ENCODE measurements around the gene TFPI2.

Gene TFPI2, protein sequence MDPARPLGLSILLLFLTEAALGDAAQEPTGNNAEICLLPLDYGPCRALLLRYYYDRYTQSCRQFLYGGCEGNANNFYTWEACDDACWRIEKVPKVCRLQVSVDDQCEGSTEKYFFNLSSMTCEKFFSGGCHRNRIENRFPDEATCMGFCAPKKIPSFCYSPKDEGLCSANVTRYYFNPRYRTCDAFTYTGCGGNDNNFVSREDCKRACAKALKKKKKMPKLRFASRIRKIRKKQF

DNA sequence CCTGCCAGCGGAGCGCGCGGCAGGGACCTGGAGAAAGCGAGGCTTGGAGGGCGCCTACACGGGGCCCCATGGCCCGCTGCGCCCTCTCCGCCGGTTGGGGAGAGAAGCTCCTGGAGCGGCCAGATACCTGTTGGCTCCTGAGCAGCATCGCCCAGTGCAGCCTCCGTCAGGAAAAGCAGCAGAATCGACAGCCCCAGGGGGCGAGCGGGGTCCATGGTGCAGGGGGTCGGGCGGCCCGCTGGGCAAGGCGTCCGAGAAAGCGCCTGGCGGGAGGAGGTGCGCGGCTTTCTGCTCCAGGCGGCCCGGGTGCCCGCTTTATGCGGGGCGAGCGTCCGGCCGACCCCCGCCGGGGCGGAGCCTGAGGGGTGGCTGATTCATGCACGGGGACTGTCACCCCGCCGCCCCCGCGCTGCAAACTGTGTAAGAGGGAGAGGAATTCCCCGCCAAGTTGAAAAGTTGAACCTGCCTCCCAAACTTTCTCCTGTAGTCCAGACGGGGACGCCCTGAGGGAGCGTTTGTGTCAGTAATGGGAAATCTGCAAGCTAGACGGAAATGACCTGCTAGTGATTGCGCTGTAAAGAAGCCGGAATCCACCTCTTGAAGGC is at the start of gene TFPI2:
TSS of gene TFPI2 (minus strand) at position 290 of the 605 bp plus-strand sequence. CDS start at position 215, 75 bp downstream.
- H3K36me3 ChIP-seq (ENCODE audit: control insufficient read depth, low read depth, low read length) = no peaks in the 10 kb centered on the region
- H3K9ac ChIP-seq (ENCODE audit: low read length) = peak within 1 kb of the TSS; percentile 45
- peak within 1 kb of the TSS; percentile 86 for H3K4me3 ChIP-seq (ENCODE audit: low read length)
- no peaks in the 10 kb centered on the region for H3K9me3 ChIP-seq (ENCODE audit: control insufficient read depth, low read depth, low read length)
- peaks cover 36% of the 10 kb centered on the region for H3K27me3 ChIP-seq (ENCODE audit: control insufficient read depth, insufficient read depth, low read length)
- no peak within 1 kb of the TSS for H3K27ac ChIP-seq (ENCODE audit: low read length)
- peaks cover 2% of the 10 kb centered on the region for H3K4me1 ChIP-seq (ENCODE audit: control insufficient read depth, low read depth, low read length)

DNA sequence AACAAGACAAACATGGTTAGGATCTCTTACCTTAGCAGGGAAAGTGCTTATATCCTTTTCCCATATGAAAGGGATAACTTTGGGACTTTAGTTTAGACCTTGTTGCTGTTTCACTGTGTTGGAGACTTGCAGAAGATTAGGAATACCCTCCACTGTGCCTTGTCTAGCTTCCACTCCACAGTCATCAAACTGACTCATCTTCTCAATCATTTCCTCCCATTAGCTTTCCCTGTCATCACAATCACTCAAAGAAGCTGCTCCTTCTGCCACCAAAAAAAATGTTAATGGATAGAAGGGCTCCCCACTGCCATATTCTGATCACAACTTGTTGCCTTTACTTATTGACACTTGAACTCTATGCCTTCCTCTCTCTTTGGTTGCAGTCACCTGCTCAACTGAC is 47.7 kb upstream of the TFPI2 start:
- Histone ChIP-seq H3K27ac (ENCODE audit: low read length) (no peak overlapping the region), H3K9me3 (ENCODE audit: control insufficient read depth, low read depth, low read length) (no peaks in the 10 kb centered on the region), H3K9ac (ENCODE audit: low read length) (no peak overlapping the region), H3K4me1 (ENCODE audit: control insufficient read depth, low read depth, low read length) (no peaks in the 10 kb centered on the region), H3K27me3 (ENCODE audit: control insufficient read depth, insufficient read depth, low read length) (no peaks in the 10 kb centered on the region), H3K36me3 (ENCODE audit: control insufficient read depth, low read depth, low read length) (no peaks in the 10 kb centered on the region), H3K4me3 (ENCODE audit: low read length) (no peak overlapping the region)

DNA sequence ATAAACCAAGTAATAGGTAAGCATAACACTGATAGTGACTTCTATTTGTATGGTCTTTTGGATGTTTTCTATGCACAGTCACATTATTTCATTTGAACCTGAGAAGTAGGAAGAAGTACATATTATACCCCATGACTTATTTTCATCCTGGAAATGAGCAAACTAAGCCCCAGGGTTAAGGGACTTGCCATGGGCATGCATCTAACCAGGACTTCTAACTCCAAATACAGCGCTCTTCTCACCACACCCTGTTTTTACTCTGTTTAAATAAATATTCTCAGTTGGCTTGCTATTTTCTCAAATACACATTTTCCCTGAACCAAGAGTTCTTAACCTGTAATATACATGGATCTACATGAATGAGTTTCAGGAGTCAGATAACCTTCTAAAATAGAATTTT is 47.3 kb upstream of the TFPI2 start:
- Histone ChIP-seq H3K36me3 (ENCODE audit: control insufficient read depth, low read depth, low read length) (no peaks in the 10 kb centered on the region), H3K27me3 (ENCODE audit: control insufficient read depth, insufficient read depth, low read length) (no peaks in the 10 kb centered on the region), H3K4me3 (ENCODE audit: low read length) (no peak overlapping the region), H3K27ac (ENCODE audit: low read length) (no peak overlapping the region), H3K9ac (ENCODE audit: low read length) (no peak overlapping the region), H3K4me1 (ENCODE audit: control insufficient read depth, low read depth, low read length) (no peaks in the 10 kb centered on the region), H3K9me3 (ENCODE audit: control insufficient read depth, low read depth, low read length) (no peaks in the 10 kb centered on the region)

DNA sequence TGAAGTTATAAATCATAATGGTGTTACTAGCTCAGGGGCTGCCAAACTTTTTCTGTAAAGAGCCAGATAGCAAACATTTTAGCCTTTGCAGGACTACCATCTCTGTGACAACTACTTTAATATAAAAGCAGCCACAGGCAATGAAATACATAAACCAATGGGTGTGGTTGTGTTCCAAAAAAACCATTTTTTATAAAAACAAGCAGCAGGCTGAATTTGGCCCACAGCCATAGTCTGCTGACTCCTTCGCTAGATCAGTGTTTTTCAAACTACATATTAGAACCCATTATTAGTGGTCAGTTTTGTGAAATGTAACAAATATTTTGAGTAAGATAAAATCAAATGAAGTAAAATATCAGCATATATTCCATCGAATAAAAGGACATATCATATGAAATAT is 44.5 kb upstream of the TFPI2 start:
- Histone ChIP-seq H3K9me3 (ENCODE audit: control insufficient read depth, low read depth, low read length) (no peaks in the 10 kb centered on the region), H3K4me1 (ENCODE audit: control insufficient read depth, low read depth, low read length) (no peaks in the 10 kb centered on the region), H3K9ac (ENCODE audit: low read length) (no peak overlapping the region), H3K4me3 (ENCODE audit: low read length) (no peak overlapping the region), H3K27ac (ENCODE audit: low read length) (no peak overlapping the region), H3K27me3 (ENCODE audit: control insufficient read depth, insufficient read depth, low read length) (no peaks in the 10 kb centered on the region), H3K36me3 (ENCODE audit: control insufficient read depth, low read depth, low read length) (no peaks in the 10 kb centered on the region)

DNA sequence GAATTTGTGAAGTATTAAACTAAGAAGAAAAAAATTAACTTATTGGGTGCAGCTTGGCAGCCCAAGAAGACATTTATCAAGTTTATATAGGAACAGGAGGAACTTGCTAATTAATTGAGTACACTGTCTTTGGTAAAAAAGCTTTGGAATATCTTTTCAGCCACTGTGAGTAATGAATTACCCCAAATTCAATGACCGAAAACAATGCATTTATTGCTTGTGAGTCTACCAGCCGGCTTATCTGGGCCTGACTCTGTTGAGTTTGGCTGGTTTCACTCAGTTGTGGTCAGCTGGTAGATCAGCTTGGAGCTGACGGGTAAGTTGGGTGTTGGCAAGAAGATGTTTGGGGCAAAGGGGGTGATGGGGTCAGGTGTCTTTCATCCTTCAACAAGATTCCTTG is 42.6 kb upstream of the TFPI2 start:
- H3K27me3 ChIP-seq (ENCODE audit: control insufficient read depth, insufficient read depth, low read length) = no peaks in the 10 kb centered on the region
- no peaks in the 10 kb centered on the region for H3K9me3 ChIP-seq (ENCODE audit: control insufficient read depth, low read depth, low read length)
- H3K4me1 ChIP-seq (ENCODE audit: control insufficient read depth, low read depth, low read length) = no peaks in the 10 kb centered on the region
- no peak overlapping the region for H3K27ac ChIP-seq (ENCODE audit: low read length)
- no peaks in the 10 kb centered on the region for H3K36me3 ChIP-seq (ENCODE audit: control insufficient read depth, low read depth, low read length)
- H3K4me3 ChIP-seq (ENCODE audit: low read length) = no peak overlapping the region
- no peak overlapping the region for H3K9ac ChIP-seq (ENCODE audit: low read length)

DNA sequence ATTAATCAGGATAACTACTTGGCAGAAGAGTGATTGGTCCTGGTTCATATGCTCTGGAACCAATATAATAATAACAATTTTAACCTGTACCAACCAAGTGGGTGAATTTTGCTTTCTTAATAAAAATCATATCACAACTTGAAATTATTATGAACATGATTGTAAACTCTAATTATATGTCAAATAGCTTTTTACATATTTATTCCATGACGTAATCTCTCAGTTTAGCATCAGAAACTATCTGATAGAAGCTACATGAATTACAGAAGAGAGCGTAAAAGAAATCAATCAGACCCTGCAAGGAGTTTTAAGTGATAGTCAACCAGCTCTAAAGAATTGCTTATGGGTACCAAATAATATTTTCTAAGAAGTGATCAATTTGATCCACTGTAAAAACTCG is 41.1 kb upstream of the TFPI2 start:
- Histone ChIP-seq H3K9ac (ENCODE audit: low read length) (no peak overlapping the region), H3K27me3 (ENCODE audit: control insufficient read depth, insufficient read depth, low read length) (no peaks in the 10 kb centered on the region), H3K36me3 (ENCODE audit: control insufficient read depth, low read depth, low read length) (no peaks in the 10 kb centered on the region), H3K9me3 (ENCODE audit: control insufficient read depth, low read depth, low read length) (no peaks in the 10 kb centered on the region), H3K4me1 (ENCODE audit: control insufficient read depth, low read depth, low read length) (no peaks in the 10 kb centered on the region), H3K27ac (ENCODE audit: low read length) (no peak overlapping the region), H3K4me3 (ENCODE audit: low read length) (no peak overlapping the region)

DNA sequence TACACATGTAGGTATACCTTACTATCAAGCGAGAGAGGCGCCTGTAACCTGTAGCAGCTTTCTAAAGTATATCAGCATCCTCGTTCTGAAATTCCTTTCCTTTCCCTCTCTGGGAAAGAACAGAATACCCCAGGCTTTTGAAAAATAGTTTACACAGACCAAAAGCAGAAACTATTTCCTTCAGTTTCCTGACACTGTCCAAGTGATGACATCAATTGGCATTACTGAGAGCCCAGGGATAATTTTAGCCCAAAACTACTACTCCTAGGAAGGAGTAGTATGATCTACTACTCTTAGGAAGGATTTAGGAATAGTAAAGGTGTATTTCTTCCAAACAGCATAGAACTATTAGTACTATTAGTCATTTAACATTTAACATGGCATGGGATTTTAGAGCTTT is 37.0 kb upstream of the TFPI2 start:
- no peak overlapping the region for H3K4me3 ChIP-seq (ENCODE audit: low read length)
- H3K9me3 ChIP-seq (ENCODE audit: control insufficient read depth, low read depth, low read length) = no peaks in the 10 kb centered on the region
- H3K9ac ChIP-seq (ENCODE audit: low read length) = no peak overlapping the region
- H3K4me1 ChIP-seq (ENCODE audit: control insufficient read depth, low read depth, low read length) = no peaks in the 10 kb centered on the region
- H3K27ac ChIP-seq (ENCODE audit: low read length) = no peak overlapping the region
- H3K36me3 ChIP-seq (ENCODE audit: control insufficient read depth, low read depth, low read length) = no peaks in the 10 kb centered on the region
- no peaks in the 10 kb centered on the region for H3K27me3 ChIP-seq (ENCODE audit: control insufficient read depth, insufficient read depth, low read length)

DNA sequence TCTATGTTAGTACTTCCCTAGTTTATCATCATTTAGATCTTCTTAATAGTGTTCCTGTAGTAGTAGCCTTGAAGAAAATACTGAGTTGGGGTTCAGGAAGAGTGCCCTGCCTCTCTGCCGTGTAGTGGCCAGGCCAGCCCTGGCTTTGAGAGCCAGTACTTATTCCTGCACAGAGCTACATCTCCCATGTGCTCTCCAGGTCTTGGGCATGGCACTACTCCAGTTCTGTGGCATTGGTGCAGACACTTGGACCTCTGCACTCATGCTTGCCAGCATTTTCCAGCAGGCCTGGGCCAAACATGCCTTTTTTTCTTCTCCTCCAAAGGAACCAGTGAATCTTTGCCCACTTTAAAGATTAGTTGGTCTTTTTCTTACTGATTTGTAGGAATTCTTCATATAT is 36.2 kb upstream of the TFPI2 start:
- no peak overlapping the region for H3K27ac ChIP-seq (ENCODE audit: low read length)
- H3K9ac ChIP-seq (ENCODE audit: low read length) = no peak overlapping the region
- no peaks in the 10 kb centered on the region for H3K4me1 ChIP-seq (ENCODE audit: control insufficient read depth, low read depth, low read length)
- H3K36me3 ChIP-seq (ENCODE audit: control insufficient read depth, low read depth, low read length) = no peaks in the 10 kb centered on the region
- no peaks in the 10 kb centered on the region for H3K9me3 ChIP-seq (ENCODE audit: control insufficient read depth, low read depth, low read length)
- no peak overlapping the region for H3K4me3 ChIP-seq (ENCODE audit: low read length)
- no peaks in the 10 kb centered on the region for H3K27me3 ChIP-seq (ENCODE audit: control insufficient read depth, insufficient read depth, low read length)

DNA sequence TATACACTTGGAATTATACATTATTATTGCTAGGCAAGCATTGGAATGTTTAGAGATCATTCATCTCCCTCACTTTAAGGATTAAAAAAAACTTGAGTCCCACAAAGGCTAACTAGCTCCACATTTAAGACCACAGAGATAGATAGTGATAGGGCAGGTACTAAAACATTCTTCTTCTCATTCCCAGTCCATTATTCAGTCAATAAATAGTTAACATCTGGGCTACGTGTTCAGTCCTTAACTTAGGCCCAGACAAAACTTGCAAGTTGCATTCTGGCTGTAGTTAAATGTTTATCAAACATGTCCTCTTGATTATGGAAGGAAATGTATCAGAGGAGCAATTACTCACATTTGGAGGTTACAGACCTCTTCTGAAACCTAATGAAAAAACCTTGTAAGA is 33.4 kb upstream of the TFPI2 start:
- Histone ChIP-seq H3K4me1 (ENCODE audit: control insufficient read depth, low read depth, low read length) (peaks cover 12% of the 10 kb centered on the region), H3K9ac (ENCODE audit: low read length) (no peak overlapping the region), H3K4me3 (ENCODE audit: low read length) (no peak overlapping the region)

DNA sequence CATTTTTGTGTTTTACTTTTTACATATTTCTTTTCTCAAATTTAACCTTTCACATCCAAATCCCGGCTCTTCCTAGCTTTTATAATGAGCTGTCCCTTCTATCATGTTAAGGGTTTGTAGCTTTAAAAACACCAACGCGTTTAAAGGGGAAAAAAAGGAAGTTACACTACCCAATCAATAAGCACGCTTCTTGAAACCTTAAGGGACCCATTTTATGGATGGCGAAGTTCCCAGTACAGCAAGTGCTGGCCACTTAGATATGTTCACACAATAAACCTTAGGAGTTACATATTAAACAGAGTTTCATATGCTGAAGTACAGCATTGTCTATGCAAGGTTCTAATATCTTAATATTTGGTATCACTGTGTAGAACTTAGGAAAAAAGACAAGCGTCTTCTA is 32.7 kb upstream of the TFPI2 start:
- no peaks in the 10 kb centered on the region for H3K9me3 ChIP-seq (ENCODE audit: control insufficient read depth, low read depth, low read length)
- H3K9ac ChIP-seq (ENCODE audit: low read length) = no peak overlapping the region
- H3K27ac ChIP-seq (ENCODE audit: low read length) = no peak overlapping the region
- H3K27me3 ChIP-seq (ENCODE audit: control insufficient read depth, insufficient read depth, low read length) = no peaks in the 10 kb centered on the region
- H3K4me3 ChIP-seq (ENCODE audit: low read length) = no peak overlapping the region
- H3K36me3 ChIP-seq (ENCODE audit: control insufficient read depth, low read depth, low read length) = no peaks in the 10 kb centered on the region
- peaks cover 12% of the 10 kb centered on the region for H3K4me1 ChIP-seq (ENCODE audit: control insufficient read depth, low read depth, low read length)

More for the DNA sequence above, 33.4 kb upstream of the TFPI2 start:
- Histone ChIP-seq H3K36me3 (ENCODE audit: control insufficient read depth, low read depth, low read length) (no peaks in the 10 kb centered on the region), H3K27me3 (ENCODE audit: control insufficient read depth, insufficient read depth, low read length) (no peaks in the 10 kb centered on the region), H3K9me3 (ENCODE audit: control insufficient read depth, low read depth, low read length) (no peaks in the 10 kb centered on the region), H3K27ac (ENCODE audit: low read length) (no peak overlapping the region)

DNA sequence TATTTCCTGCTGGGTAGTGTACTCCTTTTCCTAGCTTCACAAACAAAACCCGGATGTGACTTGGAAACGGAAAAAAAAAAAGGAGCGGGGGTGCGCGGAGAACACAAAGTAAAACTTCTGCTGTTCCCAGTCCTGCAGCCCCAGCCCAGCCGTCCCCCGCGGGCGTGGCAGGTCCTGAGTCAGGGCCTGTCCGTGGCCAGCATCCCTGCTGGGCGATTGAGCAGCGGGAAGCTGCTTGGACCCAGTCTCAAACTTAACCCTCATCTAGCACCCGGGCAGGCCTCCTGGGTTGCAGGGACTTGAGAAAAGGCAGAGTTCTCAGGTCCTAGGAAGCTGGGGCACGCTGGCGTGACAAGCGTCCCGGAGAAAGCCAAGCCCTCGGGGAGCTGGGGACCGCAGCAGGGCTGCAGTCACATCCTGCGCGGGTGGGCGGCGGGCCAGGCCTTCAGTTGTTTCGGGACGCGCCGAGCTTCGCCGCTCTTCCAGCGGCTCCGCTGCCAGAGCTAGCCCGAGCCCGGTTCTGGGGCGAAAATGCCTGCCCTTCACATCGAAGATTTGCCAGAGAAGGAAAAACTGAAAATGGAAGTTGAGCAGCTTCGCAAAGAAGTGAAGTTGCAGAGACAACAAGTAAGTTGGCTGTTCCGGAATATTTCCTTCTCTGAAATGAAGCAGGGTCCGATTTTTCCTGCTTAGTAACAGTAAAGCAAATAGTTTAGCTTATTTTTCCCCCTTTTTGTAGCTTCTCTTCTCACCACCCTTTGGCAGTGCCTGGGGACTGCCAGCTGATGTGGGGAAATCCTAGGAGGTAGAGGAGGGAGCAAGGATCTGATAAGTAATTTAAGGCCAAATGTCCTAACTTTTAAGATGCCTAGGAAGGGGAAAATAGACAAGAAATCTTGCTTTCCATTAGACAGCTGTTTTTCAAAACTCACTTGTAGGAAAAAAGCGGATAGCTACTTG is 31.3 kb upstream of the TFPI2 start, which contains the start of gene GNG11:
TSS of gene GNG11 (plus strand) at position 129 of the 960 bp plus-strand sequence. CDS start at position 532, 403 bp downstream.
- Histone ChIP-seq H3K4me1 (ENCODE audit: control insufficient read depth, low read depth, low read length) (peaks cover 12% of the 10 kb centered on the region), H3K9me3 (ENCODE audit: control insufficient read depth, low read depth, low read length) (no peaks in the 10 kb centered on the region), H3K9ac (ENCODE audit: low read length) (peak within 1 kb of the TSS; percentile 35), H3K27me3 (ENCODE audit: control insufficient read depth, insufficient read depth, low read length) (no peaks in the 10 kb centered on the region), H3K36me3 (ENCODE audit: control insufficient read depth, low read depth, low read length) (no peaks in the 10 kb centered on the region), H3K27ac (ENCODE audit: low read length) (no peak within 1 kb of the TSS), H3K4me3 (ENCODE audit: low read length) (peak within 1 kb of the TSS; percentile 71)

Measured in iPS-18a (cell line).